Fibroblast of pulmonary artery (primary cell): ENCODE results near the gene PIGQ.

ENCODE experiments used
- DNase-seq: peaks from one replicate; pipeline ENCODE4 v3.0.0-alpha.2; 2010; ENCODE audit warnings: low read depth
- H3K4me3 ChIP-seq: replicated peaks from 2 replicates; pipeline ENCODE4 v1.5.1; 2011; ENCODE audit warnings: low read depth, mild to moderate bottlenecking, control low read depth, low read length, moderate library complexity
- CTCF ChIP-seq: IDR thresholded peaks from 2 replicates; pipeline ENCODE4 v1.5.1; 2011; ENCODE audit warnings: mild to moderate bottlenecking, control low read depth, low read length, inconsistent platforms; ENCODE audit errors: missing control alignments

PIGQ gene

GRCh38 chr16:561413-561794, 8.4 kb upstream of the PIGQ start:
- no peak for DNase-seq
- TF ChIP-seq CTCF: no peak
- H3K4me3 ChIP-seq: no peak overlapping the region

GRCh38 chr16:561957-562938, 7.5 kb upstream of the PIGQ start:
- DNase-seq: no peak
- TF ChIP-seq CTCF: no peak
- no peak overlapping the region for H3K4me3 ChIP-seq

- TF ChIP-seq CTCF: no peak
- DNase-seq: no peak
- no peak overlapping the region for H3K4me3 ChIP-seq
These were observed 6.6 kb upstream of the PIGQ start for GRCh38 chr16:563072-563644.

- no peak for TF ChIP-seq CTCF
- no peak for DNase-seq
- H3K4me3 ChIP-seq: no peak overlapping the region
These were observed 4.9 kb upstream of the PIGQ start for GRCh38 chr16:564690-565418.

- no peak for DNase-seq
- H3K4me3 ChIP-seq: no peak overlapping the region
- TF ChIP-seq CTCF: no peak
These were observed 4.1 kb upstream of the PIGQ start for GRCh38 chr16:565419-566330.

- peak; percentile 79 for DNase-seq
- no peak for TF ChIP-seq CTCF
- peak within 1 kb of the TSS; percentile 30 for H3K4me3 ChIP-seq
These were observed 3.0 kb upstream of the PIGQ start, which contains the start of gene NHLRC4 for GRCh38 chr16:566475-567372. TSS of gene NHLRC4 (plus strand) at chr16:567005. CDS start at chr16:568048, 1,043 bp downstream.
